NCI-H446 treated with DMSO at 0.1 percent for 48 hours (cell line): ENCODE data around the gene FKRP.

Experiments
- DNase-seq: peaks from one replicate; lab custom pipeline; 2025; lab: John Stamatoyannopoulos, UW

Gene FKRP

DNA sequence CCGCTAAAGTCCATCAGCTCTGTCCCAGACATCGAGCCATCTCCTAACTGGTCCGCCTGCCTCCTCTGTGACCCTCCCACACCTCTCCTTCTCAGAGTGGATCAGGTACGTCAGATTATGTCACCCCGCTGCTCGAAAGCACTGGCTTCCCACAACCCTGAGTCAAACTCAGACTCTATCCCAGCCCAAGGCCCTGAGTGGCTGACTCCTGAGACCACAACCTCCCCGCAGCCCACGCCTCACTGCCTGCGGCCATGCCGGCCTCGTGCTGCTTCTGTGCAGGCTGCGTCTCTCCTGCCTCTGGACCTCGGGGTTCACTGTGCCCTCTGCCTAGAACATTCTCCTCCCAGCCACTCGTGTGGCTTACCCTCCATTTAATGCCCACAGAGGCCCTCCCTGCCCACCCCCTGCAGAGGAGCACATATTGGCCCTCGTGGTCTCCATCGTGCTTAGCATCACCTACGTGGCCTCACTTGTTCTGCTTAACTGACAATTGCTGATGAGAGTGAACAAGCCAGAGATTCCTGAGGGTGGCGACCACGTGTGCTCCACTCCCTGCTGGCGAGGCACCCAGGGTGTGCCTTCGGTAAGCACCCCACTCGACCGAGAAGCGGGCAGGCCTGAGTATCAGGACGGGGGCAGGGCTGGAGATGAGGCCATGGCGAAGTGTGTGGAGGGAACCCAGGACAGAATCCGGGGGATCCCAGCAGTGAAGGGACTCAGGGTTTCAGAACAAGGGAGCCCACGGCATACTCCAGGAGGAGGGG is 13.5 kb upstream of the FKRP start:
- no peak for DNase-seq

DNA sequence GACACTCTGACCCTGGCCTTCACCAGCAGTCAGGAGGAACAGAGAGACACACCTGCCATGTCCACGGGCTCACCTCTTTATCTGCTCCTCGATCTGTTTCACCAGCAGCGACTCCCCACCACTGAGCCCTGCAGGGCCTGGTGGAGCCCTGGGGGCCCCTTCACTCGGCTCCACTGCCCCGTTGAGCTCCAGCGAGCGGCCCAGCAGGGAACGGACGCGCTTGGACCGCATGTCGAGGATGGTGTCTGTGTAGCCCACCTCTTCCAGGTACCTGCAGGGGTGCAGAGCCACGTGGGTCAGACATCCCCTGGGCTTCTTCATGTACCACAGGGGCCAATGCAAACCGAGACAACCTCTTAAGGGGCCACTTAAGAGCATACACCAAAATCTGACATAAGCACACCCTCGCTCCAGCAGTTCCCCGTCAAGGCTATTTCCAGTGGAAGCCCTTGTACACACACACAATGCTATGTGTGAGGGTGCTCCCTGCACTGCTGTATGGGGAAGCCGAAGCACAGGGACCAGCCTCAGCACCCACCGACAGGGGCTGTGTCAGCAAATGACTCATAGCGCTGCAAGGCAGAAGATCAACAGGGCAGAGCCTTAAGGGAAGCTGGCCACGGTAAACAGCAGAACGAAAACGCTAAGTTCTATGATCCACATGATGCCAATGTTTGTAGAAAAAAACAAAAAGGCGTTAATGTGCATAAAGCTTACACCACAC is 12.7 kb upstream of the FKRP start:
- DNase-seq: no peak

DNA sequence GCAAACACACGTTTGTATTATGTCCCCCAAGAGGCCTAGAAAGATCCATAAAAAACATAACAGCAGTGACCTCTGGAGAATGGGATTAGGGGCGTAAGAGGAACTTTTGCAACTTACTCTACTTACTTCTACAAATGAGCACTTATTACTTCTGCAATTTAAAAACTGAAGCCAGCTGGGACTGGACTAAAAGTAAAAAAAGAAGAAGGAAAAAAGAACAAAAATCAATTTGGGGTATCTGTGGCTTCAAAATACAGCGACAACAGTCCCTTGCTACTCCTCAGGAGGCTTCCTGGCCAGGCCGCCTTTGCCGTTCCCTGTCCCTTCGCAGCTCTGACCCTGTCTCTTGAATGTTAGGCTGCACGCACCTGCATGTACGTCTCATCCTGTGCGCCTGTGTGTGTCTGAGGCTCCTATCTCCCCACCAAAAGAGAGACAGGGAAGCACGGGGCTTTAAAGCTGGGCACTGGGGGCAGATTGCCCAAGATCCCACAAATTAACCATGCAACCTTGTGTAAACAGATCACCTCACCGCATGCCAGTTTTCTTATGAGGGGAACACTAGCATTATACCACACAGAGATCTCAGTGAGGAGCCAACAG is 12.1 kb upstream of the FKRP start:
- DNase-seq: no peak

DNA sequence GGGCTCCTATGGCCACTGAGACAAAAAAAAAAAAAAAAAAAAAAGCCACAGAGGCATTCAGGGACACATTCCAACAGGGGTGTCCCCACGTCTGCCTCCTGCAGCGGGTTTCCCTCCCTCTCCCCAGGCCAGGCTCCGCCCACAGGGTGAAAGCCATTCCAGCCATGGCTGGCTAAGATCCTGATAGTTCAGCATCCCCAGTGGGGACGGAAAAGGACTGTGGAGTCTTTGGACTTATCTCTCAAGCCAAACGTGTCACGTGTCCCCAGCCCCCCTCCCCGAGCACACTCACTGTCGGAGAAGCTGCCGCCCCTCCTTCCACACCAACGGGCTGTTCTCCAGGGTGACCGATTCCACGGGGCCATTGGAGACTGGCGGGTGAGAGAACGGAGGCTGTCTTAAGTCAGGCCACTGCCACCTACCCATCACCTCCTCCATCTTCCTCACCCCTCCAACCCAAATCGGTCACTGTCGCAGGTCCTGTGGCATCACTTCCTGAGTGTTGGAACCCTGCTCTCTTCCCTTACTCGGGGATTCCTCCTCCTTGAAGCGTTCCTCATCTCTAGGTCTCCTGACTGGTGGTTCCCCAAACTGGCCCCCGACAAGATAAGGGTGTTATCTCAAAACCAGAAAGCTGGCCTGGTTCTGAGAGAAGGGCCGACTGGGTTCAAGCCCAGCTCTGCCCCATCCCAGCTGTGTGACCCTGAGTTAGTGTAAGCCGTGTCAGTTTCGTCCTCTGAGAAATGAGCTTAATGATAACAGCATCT is 9.1 kb upstream of the FKRP start:
- DNase-seq: no peak

DNA sequence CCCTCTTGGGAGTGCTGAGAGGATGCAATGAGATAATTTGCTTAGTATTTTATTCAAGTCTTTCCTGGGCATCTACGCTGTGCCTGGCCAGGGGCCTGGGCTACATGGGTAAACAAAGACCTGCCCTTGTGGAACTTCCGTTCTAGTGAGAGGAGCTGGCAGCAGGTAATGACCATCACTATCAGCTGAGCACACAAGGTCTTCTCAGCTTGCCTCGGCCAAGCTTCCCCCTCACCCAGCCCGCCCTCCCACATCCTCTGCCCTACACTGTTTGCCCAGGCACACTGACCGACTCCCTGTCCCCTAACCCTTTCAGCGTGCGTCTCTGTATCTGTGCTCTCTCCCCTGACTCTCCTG is 8.6 kb upstream of the FKRP start:
- DNase-seq: no peak

DNA sequence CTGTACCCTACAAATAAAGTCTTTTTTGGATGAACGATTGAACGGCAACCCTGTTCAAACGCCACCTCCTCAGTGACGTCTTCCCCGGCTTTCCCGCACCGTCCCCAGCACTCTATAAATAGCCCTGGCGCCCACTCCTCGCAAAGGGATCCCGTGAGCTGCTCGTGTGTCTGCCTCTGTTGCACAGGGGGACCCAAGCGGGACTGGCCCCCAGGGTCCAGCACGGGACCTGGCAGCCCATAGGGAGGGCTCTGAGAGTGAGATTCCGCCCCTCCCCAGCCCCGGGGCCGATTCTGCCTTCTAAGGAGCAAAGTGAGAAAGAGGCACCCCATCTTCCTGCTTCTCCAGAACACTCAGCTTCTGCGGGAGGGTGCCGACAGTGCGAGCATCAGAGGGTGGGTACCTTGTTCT is 8.1 kb upstream of the FKRP start:
- DNase-seq: no peak

DNA sequence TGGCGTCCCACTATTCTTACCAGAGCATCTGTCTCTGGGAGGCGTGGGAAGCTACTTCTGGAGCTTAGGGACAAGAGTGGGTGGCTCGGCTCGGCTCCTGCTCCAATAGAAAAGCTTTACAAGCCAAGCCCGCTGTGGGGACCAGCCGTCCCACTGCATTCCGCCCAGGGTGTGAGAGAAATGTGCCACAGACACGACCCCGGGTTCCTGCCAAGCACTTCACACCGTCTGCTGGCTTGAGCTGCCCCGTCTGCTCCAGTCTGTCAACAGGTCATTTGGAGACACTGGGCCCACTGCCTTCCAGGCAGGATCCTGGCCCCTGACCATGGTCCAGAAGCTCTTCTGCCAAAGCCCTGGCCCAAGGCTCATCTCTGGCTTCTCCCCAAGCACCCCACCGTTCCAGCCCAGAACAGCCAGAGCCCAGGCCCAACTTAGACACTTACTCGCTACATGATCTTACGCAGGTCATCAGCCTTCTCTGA is 6.5 kb upstream of the FKRP start:
- DNase-seq: no peak

DNA sequence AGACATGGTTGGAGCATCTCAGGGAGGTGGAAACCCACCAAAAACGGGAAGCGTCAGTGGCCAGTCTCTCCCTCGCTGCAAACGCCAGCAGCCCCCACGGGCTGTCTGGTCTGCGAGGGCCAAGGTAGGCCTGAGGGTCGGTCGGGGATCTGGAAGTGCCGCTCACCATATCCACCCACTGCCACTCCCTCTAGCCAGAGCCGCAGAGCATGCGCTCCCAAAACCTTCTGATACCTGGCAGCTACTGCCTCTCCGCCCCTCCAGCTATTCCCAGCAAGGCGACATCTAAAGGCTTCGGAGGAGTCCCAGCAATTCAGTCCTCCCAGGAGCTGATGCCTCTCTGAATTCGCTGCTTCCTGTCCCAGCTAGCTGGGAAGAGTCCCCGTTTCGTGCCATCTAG is 4.4 kb upstream of the FKRP start:
- no peak for DNase-seq

DNA sequence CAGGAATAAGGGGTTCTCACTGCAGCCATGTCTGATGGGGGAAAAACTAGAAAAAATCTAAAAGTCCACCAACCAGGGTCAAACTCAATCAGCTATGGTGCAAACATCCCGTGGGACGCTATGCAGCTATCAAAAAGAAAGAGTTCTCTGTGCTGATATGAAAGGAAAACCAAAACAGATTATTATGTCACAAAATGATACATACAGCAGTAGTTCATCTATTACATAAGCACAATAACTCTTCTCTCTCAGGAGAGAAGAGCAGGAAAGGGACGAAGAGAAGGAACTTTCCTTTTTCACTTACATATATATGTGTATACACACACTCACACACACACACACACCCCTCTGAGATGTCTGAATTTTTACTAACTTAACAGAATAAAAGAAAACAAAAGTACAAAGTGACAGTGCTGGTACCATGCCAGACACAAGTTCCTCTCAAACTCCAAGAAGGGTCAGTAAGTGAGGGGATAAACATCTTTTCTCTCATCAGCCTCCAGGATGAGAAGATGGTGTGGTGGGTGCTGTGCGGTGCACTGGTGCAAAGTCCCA is 2.9 kb upstream of the FKRP start:
- DNase-seq: no peak

DNA sequence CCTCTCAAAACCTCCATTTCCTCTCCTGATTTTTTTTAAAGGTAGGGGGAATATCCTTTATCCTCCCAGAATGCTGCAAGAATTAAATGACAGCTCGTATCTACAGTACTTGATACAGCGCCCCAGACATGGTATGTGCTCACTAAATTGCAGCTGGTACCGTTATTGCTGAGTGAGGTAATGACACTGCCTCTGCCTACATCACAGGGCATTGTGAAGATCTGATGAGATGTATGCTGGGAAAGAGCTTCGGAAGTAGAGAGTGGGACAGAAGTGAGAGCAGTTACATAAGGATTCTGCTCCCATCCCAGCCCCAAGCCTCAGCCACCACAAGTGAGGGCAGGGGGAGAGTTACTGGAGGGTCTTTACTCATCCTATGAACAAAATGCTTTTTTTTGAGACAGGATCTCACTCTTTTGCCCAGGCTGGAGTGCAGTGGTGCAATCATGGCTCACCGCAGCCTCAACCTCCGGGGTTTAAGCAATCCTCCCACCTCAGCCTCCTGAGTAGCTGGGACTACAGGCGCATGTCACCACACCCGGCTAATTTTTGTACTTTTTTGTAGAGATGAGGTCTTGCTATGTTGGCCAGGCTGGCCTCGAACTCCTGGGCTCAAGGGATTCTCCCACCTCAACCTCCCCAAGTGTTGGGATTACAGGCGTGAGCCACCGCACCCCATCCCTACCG is 1.7 kb upstream of the FKRP start:
- DNase-seq: no peak

DNA sequence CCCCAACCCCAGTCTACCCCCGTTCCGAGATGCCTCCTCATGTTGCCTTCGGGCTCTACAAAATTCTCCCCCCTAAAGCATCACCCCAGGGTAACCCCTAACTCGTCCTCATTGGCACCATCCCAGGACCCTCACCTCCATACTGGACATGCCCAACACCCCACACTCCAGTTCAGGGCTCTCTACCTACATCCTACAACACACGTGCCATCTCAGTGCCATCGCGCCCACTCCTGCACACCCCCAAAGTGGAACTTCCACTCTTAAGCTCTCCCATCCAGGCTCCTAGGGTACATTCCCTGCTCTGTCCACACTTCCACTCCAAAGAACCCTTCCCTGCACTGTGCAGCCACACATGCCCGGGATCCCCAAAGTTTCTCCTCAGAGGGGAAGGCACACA is 827 bp upstream of the FKRP start:
- DNase-seq: no peak

DNA sequence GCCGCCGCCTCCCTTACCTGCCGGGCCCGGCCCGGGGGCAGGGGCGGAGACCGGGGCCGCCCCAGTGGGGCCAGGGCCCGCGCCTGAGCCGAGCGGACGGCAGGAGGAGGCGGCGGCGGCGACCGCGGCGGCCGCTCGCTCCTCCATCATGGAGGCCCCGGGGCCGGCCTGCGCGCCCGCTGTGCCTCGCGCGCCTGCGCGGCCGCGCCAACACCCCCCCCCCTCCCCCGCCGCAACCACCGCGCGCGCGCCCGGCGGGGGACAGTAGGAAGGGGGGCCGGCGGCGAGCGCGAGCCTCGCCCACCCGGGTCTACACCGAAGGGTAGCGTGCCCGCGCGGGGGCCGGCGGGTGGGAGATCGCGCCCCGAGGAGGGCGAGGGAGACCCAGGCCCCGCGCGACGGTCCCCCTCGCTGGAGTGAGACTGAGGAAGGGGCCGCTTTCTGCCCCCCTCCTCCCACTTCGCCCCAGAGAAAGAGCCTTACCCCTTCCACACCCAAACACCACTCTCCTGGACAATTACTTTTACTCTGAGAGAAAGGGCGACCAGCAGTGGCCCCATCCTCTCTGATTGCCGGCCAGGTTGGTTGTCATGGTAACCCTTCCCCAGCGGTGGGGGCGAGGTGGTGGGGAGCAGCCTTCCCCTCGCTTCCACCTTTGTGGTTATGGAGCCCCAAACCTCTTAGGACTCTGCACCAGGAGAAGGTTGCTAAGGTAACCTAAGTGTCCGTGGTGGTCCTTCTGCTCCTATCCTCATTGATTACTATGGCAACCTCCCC is 612 bp downstream of the FKRP start, which contains the start of gene STRN4:
Gene STRN4 (minus strand): TSS at position 170 of the 777 bp plus-strand sequence. CDS start 20 bp downstream, at position 150.
- peak; percentile 26 for DNase-seq

DNA sequence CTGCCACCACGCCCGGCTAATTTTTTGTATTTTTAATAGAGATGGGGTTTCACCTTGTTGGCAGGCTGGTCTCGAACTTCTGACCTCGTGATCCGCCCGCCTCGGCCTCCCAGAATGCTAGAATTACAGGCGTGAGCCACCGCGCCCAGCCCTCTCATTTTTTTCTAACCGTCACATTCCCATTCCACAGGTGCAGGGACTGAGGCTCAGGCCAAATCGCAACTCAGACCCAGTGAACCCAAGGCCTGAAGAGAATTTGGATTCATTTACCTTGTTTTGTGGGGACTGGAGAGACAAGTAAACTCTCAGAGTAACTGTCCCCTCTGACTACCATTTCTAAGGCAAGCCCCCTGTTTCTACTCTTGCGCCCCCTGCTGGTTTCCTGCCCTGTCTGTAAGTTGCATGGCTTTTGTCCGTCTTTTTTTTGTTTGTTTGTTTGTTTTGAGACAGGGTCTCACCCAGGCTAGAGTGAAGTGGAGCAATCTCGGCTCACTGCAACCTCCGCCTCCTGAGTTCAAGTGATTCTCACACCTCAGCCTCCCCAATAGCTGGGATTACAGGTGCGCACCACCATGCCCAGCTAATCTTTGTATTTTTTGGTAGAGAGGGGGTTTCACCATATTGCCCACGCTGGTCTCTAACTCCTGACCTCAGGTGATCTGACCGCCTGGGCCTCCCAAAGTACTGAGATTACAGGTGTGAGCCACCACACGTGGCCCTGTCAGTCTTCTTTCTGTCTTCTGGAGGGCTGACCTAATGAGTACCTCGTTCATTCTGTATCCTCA is 2.7 kb downstream of the FKRP start:
- DNase-seq: no peak

DNA sequence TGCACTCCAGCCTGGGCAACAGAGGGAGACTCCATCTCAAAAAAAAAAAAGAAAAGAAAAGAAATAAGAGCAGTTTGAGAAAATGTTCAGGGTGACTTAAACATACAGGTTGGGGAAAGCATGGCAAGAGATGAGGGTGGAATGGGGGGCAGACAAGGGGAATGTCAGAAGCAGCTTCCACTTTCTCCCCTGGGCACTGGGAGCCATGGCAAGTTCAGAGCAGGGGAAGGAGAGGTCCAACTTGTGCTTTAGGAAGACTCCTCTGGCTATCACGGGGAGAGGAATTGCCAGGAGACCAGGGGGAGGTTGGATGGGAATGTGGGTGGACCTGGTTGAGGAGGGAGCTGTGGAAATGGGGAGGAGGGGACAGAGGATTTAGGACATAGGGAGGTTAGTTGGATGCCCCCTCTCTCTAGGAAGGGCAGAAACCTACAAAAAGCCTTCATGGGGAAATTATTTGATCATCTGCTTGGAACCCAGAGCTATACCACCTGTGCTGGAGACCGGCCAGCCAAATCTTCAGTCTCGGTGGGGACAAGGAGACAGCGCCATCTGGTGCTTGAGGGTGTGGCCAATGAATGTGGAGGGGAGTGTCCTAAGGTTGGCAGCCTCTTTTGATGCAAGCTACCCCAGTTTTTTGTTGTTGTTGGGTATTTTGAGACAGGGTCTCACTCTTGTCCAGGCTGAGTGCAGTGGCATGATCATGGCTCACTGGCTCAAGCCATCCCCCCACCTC is 7.7 kb downstream of the FKRP start:
- peak; percentile 14 for DNase-seq

DNA sequence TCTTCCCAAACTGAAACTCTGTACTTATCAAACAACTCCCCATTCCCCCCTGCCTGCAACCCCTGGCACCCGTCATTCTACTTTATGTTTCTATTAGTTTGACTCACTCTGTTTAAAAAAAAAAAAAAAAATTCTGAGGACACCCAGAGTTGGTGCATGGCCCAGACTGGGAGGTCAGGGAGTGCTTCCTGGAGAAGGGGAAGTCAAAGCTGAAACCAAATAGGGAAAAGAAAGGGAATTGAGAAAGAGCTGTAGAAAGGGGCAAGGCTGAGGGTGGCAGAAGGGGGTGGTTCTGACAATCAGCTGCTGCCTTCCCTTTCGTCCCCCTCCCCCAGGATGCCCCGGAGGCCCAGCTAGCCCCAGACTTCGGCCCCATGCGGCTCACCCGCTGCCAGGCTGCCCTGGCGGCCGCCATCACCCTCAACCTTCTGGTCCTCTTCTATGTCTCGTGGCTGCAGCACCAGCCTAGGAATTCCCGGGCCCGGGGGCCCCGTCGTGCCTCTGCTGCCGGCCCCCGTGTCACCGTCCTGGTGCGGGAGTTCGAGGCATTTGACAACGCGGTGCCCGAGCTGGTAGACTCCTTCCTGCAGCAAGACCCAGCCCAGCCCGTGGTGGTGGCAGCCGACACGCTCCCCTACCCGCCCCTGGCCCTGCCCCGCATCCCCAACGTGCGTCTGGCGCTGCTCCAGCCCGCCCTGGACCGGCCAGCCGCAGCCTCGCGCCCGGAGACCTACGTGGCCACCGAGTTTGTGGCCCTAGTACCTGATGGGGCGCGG is 9.4 kb downstream of the FKRP start:
- DNase-seq: no peak

DNA sequence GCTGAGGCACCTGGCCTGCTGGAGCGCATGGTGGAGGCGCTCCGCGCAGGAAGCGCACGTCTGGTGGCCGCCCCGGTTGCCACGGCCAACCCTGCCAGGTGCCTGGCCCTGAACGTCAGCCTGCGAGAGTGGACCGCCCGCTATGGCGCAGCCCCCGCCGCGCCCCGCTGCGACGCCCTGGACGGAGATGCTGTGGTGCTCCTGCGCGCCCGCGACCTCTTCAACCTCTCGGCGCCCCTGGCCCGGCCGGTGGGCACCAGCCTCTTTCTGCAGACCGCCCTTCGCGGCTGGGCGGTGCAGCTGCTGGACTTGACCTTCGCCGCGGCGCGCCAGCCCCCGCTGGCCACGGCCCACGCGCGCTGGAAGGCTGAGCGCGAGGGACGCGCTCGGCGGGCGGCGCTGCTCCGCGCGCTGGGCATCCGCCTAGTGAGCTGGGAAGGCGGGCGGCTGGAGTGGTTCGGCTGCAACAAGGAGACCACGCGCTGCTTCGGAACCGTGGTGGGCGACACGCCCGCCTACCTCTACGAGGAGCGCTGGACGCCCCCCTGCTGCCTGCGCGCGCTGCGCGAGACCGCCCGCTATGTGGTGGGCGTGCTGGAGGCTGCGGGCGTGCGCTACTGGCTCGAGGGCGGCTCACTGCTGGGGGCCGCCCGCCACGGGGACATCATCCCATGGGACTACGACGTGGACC is 10.1 kb downstream of the FKRP start:
- DNase-seq: no peak

DNA sequence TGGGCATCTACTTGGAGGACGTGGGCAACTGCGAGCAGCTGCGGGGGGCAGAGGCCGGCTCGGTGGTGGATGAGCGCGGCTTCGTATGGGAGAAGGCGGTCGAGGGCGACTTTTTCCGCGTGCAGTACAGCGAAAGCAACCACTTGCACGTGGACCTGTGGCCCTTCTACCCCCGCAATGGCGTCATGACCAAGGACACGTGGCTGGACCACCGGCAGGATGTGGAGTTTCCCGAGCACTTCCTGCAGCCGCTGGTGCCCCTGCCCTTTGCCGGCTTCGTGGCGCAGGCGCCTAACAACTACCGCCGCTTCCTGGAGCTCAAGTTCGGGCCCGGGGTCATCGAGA is 10.7 kb downstream of the FKRP start:
- no peak for DNase-seq

DNA sequence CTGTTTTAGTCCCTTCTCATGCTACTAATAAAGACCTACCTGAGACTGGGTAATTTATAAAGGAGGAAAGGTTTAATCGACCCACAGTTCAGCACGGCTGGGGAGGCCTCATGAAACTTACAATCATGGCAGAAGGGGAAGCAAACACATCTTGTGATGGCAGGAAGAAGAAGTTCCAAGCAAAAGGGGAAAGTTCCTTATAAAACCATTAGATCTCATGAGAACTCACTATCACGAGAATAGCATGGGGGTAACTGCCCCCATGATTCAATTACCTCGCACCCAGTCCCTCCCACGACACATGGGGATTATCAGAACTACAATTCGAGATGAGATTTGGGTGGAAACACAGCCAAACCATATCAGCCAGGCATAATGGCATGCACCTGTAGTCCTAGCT is 13.3 kb downstream of the FKRP start:
- no peak for DNase-seq
